OCI-M1 (cell line): ENCODE measurements around the gene NXPH3.

Experiments
- DNase-seq: peaks from one replicate; lab custom pipeline; 2025; lab: John Stamatoyannopoulos, UW

NXPH3 gene

GRCh38 chr17:49592263-49592662 is 16.6 kb downstream of the NXPH3 start:
- DNase-seq: no peak

GRCh38 chr17:49595328-49595727 is 19.7 kb downstream of the NXPH3 start:
- no peak for DNase-seq

GRCh38 chr17:49595980-49596379 is 20.3 kb downstream of the NXPH3 start:
- DNase-seq: no peak

- DNase-seq: no peak
These were observed 21.1 kb downstream of the NXPH3 start for GRCh38 chr17:49596613-49597244.

GRCh38 chr17:49597436-49597835 is 21.8 kb downstream of the NXPH3 start:
- no peak for DNase-seq

GRCh38 chr17:49597928-49598655 is 22.4 kb downstream of the NXPH3 start:
- DNase-seq: no peak

- DNase-seq: no peak
These were observed 23.2 kb downstream of the NXPH3 start for GRCh38 chr17:49598918-49599317.

- DNase-seq: no peak
These were observed 25.3 kb downstream of the NXPH3 start for GRCh38 chr17:49600949-49601348.

GRCh38 chr17:49602783-49603182 is 27.1 kb downstream of the NXPH3 start:
- peak; percentile 28 for DNase-seq

- no peak for DNase-seq
These were observed 27.6 kb downstream of the NXPH3 start for GRCh38 chr17:49603238-49603637.

GRCh38 chr17:49603720-49604119 is 28.0 kb downstream of the NXPH3 start:
- peak; percentile 27 for DNase-seq

GRCh38 chr17:49604314-49604869 is 28.7 kb downstream of the NXPH3 start:
- no peak for DNase-seq

GRCh38 chr17:49610883-49611584 is 35.4 kb downstream of the NXPH3 start:
- DNase-seq: no peak

GRCh38 chr17:49612726-49613125 is 37.1 kb downstream of the NXPH3 start:
- no peak for DNase-seq

GRCh38 chr17:49613182-49613800 is 37.6 kb downstream of the NXPH3 start:
- no peak for DNase-seq

- DNase-seq: no peak
These were observed 40.4 kb downstream of the NXPH3 start for GRCh38 chr17:49616086-49616485.

GRCh38 chr17:49616601-49617131 is 41.0 kb downstream of the NXPH3 start:
- no peak for DNase-seq

GRCh38 chr17:49618028-49618611 is 42.4 kb downstream of the NXPH3 start:
- no peak for DNase-seq

GRCh38 chr17:49621420-49621819 is 45.7 kb downstream of the NXPH3 start:
- DNase-seq: no peak

GRCh38 chr17:49621946-49622529 is 46.4 kb downstream of the NXPH3 start:
- DNase-seq: no peak

- no peak for DNase-seq
These were observed 49.2 kb downstream of the NXPH3 start for GRCh38 chr17:49624896-49625295.
